Activated naive CD8-positive, alpha-beta T cell treated with anti-CD3 and anti-CD28 coated beads, Interleukin-2, amount 50 U/mL, for 16 hours (primary cell): ENCODE measurements around the gene HSF5.

Experiments used
- DNase-seq: peaks from one replicate; pipeline ENCODE4 v3.0.0-alpha.2; 2020; ENCODE audit warnings: low read depth, low spot score

Gene HSF5

GRCh38 chr17:58386708-58387107 lies 101.5 kb downstream of the HSF5 start:
- DNase-seq, result no peak

GRCh38 chr17:58385359-58385899 lies 102.8 kb downstream of the HSF5 start:
- DNase-seq, result no peak

- no peak for DNase-seq
Measured at GRCh38 chr17:58384897-58385296, 103.3 kb downstream of the HSF5 start.

- DNase-seq, result no peak
Measured at GRCh38 chr17:58383892-58384462, 104.2 kb downstream of the HSF5 start.

- DNase-seq, result no peak
Measured at GRCh38 chr17:58382872-58383242, 105.4 kb downstream of the HSF5 start.

GRCh38 chr17:58382108-58382871 lies 105.9 kb downstream of the HSF5 start:
- DNase-seq, result no peak

- DNase-seq, result no peak
Measured at GRCh38 chr17:58381124-58382035, 106.8 kb downstream of the HSF5 start.

- no peak for DNase-seq
Measured at GRCh38 chr17:58380207-58381123, 107.7 kb downstream of the HSF5 start.

GRCh38 chr17:58379511-58379824 lies 108.7 kb downstream of the HSF5 start:
- DNase-seq, result no peak

- no peak for DNase-seq
Measured at GRCh38 chr17:58378733-58379510, 109.3 kb downstream of the HSF5 start.

- DNase-seq, result no peak
Measured at GRCh38 chr17:58377661-58378060, 110.5 kb downstream of the HSF5 start.

- DNase-seq, result no peak
Measured at GRCh38 chr17:58377093-58377601, 111.1 kb downstream of the HSF5 start.

GRCh38 chr17:58376472-58377000 lies 111.7 kb downstream of the HSF5 start:
- no peak for DNase-seq

- no peak for DNase-seq
Measured at GRCh38 chr17:58375811-58376210, 112.4 kb downstream of the HSF5 start.

- no peak for DNase-seq
Measured at GRCh38 chr17:58375256-58375655, 113.0 kb downstream of the HSF5 start.

- no peak for DNase-seq
Measured at GRCh38 chr17:58373923-58374322, 114.3 kb downstream of the HSF5 start.

GRCh38 chr17:58373003-58373402 lies 115.2 kb downstream of the HSF5 start:
- no peak for DNase-seq

- no peak for DNase-seq
Measured at GRCh38 chr17:58371300-58371950, 116.8 kb downstream of the HSF5 start.

GRCh38 chr17:58370716-58371115 lies 117.5 kb downstream of the HSF5 start:
- DNase-seq, result no peak
